T-helper 1 cell (primary cell): ENCODE results near the gene FJX1.
A peak's percentile ranks its signal among the peaks of the same experiment; 100 is the strongest.

Experiments used
- DNase-seq, 5 donors: peaks; one replicate each; pipeline ENCODE4 v3.0.0-alpha.2; 2012 to 2020
- total RNA-seq, 4 donors: gene quantifications; one replicate each; lab custom pipeline; 2026; lab: John Stamatoyannopoulos, UW

The FJX1 gene, protein sequence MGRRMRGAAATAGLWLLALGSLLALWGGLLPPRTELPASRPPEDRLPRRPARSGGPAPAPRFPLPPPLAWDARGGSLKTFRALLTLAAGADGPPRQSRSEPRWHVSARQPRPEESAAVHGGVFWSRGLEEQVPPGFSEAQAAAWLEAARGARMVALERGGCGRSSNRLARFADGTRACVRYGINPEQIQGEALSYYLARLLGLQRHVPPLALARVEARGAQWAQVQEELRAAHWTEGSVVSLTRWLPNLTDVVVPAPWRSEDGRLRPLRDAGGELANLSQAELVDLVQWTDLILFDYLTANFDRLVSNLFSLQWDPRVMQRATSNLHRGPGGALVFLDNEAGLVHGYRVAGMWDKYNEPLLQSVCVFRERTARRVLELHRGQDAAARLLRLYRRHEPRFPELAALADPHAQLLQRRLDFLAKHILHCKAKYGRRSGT
- total RNA-seq, result 0 reads per million in 4 donors

DNA sequence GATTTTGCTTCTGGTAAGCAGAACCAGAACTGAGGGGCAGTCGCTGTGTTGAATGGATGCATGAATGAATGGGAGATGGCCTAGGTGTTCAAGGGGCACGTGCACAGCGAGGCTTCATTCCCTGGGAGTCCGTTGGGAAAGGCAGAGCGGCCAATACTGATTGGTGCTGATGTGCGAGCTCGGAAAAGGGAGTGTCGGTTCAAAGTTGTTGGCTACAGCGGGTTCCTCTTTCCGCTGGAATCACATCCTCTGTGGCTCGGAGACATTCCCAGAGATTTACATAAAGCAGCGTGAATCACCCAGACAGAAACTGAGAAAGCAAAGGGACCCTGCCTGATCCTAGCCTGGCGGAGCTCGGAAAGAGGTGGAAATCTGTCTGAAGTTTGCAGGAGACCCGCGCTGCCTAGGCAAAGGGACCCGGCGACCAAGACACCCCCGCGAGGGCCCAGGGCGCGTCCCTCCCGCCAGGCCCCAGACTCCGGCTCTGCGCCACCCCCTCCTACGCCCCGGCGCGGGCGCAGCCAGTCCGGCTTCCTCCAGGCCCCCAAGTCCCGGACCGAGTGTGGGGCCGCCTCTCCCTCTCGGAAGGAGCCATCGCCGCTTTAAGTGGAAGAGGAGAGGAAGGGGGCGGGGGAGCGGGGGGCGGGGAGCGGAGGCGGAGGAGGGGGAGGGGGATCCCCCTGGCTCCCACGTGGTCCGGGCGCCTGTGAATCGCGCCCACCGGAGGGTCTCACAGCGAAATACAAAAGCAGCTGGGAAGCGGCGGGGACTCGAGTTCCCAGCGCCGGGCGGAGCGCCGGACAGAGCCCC lies at the start of gene FJX1:
TSS of gene FJX1 (plus strand) at position 774 of the 810 bp plus-strand sequence. CDS start 177 bp downstream, outside the sequence.
- DNase-seq, result no peak

DNA sequence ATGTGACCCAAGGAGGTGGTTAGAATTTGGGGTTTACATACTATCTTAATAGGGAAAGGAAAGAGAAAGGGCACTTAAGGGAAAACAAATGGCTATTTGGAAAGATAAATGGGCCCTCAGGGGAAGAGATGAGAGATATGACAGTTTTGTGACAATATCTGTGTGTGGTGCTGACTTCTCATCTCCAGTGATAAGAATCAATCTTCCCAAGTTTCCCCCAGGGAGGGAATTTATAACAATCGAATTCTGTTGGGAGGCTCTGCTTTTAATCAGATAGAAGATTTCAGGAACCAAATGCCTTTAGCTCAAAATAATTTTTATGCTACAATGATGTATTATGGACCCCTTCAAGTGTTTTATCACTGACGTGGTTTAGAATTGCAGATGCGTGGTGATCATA lies 46.6 kb upstream of the FJX1 start:
- DNase-seq, result no peak

DNA sequence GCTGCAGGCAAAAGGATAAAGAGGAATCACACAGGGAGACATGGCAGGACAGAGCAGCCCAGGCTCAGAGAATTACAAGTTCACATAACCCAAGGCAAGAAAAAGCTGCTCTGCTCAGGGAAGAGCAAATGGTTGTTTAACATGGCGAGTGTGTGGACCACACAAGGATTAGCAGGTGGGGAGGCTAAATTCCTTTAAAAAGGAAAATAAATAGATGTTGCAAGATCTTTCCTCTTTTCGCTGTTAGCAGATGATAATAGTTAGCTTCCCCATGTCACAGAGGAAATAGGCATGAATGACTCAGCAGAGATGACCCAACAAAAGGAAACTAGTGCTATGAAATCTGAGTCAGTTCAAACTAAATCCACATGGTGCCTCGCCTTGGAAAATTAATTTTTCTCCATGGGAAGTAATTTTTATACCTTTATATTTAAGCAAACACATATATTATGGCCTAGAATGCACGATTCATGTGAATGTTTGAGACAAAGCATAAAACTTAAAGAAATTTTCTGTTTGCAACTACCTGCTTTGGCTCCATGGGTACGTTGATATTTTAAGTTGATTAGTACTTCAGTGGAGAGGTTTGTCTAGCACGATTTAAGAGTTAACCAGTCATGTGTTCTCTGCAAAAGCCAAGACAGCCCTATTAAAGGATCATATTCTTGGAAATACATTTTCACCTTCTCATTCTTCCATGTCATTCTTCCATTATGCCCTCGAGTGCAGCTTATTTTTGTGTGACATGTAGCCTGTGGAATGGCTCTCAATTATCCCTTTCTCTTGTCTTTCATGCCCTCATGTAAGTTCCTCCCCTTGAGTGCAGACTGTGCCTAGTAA lies 38.5 kb upstream of the FJX1 start:
- no peak for DNase-seq

DNA sequence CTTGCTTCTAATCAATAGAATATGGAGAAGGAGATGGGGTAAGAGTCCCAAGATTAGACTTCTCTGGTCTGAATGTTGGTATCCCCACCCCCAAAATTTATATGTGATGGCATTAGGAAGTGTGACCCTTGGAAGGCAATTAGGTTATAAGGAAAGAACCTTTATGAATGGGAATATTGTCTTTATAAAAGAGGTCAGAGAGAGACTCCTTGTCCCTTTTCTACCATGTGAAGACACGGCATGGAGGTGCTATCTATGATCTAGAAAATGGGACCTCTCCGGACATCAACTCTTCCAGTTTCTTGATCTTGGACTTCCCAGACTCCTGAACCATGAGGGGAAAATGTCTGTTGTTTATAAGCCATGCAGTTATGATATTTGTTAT lies 37.9 kb upstream of the FJX1 start:
- DNase-seq, result no peak

GRCh38 chr11:35582033-35582432 lies 36.2 kb upstream of the FJX1 start:
- DNase-seq, result no peak

GRCh38 chr11:35583126-35583525 lies 35.1 kb upstream of the FJX1 start:
- DNase-seq, result no peak

- DNase-seq, result no peak
Measured at GRCh38 chr11:35583843-35584242, 34.4 kb upstream of the FJX1 start.

GRCh38 chr11:35584321-35584720 lies 33.9 kb upstream of the FJX1 start:
- no peak for DNase-seq

DNA sequence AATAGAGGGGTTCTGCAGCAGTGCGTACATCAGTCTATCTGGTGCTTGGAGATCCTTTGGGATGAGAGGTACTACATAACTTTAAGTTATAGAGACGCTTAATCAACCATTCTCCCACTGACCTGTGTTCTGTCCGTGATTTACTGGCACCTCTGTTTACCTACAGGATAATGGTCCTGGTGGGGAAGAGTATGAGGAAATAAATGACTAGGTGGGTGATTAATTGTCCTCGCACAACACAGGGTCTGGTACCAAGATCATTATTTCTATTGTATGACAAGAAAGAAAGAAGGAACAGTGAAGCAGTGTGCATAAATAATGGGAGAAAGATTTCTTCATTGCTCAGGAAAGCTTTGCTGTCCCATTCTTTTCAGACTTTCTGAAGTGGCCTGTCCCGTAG lies 32.8 kb upstream of the FJX1 start:
- DNase-seq, result no peak

GRCh38 chr11:35586222-35586621 lies 32.0 kb upstream of the FJX1 start:
- DNase-seq, result no peak

DNA sequence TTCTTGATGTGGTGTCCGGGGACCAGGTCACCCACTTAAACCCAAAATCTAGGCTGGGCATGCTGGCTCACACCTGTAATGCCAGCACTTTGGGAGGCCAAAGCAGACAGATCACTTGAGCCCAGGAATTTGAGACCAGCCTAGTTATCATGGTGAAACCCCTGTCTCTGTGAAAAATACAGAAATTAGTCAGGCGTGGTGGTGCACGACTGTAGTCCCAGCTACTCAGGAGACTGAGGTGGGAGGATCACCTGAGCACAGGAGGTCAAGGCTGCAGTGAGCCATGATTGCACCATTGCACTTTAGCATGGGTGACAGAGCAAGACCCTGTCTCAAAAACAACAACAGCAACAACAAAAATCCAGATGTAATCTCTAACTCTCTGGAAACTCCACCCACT lies 30.3 kb upstream of the FJX1 start:
- no peak for DNase-seq

DNA sequence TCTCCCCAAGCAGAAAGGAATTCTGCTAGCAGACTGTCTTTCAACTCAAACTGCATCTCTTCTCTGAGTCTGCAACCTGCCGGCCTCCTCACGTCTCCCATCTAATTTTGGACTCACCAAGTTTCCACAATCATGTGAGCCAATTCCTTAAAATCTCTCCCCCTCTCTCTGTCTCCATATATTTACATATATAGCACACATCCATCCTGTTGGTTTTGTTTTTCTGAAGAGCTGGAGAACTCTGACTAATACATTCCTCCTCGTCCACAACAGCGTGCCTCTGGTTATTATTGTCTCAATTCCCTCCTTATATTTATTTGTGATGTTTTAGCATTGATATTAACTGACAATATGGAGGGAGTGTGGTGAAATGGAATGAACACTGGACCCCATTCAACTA lies 29.6 kb upstream of the FJX1 start:
- no peak for DNase-seq

GRCh38 chr11:35589281-35589680 lies 29.0 kb upstream of the FJX1 start:
- DNase-seq, result no peak

- DNase-seq, result no peak
Measured at GRCh38 chr11:35590412-35590811, 27.8 kb upstream of the FJX1 start.

DNA sequence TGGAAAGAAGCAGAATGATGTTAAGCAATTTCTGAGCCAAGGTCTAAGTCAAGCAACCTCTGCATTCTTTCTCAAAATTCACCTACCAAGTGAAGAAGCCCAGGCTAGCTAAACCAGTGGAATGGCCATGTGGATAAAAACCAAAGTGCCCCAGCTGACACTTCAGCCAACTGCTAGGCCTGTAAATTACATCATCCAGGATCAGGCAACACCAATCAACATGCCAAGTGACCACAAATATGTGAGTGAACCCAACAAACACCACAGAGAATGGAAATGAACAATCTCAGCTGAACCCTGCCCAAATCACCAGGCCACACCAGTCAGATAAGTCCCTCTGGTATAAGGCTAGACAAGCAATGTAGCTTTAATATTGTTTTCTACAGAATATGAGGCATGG lies 25.1 kb upstream of the FJX1 start:
- DNase-seq, result no peak

DNA sequence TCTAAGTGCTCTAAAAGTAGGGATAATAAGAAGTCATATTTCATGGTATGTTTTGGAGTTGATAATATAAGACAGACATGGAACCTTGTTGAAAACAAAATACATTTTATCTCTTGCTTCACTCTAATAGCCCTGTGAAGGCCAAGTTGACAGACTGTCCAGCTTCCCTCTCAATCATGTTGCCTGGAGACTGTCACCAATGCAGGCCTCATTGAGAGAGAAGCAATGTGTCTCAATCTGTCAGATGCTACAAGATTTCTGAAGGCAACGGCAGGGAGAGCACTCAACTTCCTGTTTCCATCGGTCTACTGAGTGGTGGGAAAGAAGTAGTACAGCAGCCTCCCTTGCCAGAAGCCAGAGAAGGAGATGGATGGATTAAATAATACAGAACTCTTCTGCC lies 23.6 kb upstream of the FJX1 start:
- no peak for DNase-seq

DNA sequence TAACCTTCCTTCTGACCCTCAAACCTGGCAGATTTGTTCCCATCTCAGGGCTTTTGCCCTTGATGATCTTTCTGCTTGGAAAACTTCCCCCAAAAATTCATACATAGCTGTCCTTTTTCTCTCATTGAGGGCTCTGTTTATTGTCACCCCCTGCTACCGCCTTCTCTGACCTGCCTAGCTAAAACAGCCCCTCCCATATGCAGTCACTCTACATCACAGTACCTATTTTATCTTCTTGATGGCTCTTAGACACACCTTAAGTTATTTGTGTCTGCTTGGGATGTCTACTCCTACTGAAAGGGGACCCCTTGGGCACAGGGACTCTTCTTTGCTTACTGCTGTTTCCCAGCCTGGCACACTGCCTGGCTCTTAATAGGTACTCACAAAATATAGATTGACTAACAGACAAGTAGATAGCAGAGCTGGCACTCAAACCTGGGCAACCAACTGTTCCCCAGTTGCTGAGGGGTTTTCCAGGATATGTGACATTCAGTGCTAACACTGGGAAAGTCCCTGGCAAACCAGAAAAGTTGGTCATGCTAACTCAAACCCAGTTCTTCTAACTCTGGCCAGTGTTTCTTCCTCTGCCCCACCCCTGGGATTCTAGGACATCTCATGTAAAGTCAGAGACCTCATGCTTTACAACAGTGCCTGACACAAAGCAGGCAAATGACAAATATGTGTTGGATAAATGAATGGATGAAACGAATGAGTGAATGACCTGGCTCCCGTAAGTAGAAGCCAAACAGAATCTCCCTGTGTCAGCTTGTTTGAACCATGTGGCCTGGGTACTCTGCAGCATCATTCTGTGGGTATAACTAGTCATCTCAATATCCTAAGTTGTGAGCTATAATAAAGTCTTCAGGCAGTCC lies 19.8 kb upstream of the FJX1 start:
- DNase-seq, result peak in 1 of 5 donors; percentile 7

GRCh38 chr11:35600331-35600838 lies 17.9 kb upstream of the FJX1 start:
- DNase-seq, result no peak

DNA sequence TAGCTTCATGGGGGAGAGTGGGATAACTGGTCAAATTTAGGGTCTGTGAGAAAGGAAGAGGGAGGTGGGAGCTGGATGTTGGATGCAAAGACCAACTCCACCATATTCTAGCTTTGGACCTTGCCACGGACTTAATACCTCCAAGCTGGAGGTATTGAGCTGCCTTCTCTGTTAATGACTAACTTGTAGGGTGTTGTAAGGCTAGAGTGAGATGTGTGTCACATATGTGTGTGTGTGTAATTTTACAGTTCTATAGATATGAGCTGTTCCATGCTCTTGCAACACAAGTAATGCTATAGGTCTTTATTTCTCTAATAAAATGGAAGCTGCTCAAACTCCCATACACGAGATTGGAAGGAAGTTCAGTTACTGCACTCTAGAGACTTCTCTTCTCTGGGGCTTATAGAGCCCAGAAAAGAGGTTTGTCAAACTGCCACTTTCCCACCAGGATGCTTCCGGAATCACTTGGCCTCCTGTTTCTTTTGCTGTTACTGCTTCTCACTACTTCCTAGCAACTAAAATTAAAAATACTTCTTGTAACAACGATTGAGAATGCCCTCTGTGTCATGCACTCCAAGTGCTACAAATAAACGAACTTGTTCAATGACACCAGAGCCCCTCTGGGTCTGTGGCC lies 16.0 kb upstream of the FJX1 start:
- no peak for DNase-seq

DNA sequence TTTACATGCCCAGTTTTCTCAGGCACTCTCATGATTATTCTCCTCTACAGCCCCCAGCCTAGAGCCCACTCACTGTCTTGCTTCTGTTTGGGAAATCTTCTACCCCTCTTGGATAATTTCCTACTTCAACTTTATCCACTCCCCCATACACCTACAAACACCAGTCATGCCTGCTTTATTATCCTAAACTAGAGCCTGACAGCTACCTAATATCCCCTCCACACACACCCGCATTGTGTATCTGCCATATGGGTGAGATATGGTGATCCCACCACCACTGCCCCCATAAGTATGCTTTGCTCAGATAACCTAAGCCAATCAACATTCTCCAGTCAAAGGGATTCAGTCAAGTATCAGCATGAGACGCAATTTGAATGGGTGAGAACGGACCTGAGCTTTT lies 15.3 kb upstream of the FJX1 start:
- DNase-seq, result no peak

DNA sequence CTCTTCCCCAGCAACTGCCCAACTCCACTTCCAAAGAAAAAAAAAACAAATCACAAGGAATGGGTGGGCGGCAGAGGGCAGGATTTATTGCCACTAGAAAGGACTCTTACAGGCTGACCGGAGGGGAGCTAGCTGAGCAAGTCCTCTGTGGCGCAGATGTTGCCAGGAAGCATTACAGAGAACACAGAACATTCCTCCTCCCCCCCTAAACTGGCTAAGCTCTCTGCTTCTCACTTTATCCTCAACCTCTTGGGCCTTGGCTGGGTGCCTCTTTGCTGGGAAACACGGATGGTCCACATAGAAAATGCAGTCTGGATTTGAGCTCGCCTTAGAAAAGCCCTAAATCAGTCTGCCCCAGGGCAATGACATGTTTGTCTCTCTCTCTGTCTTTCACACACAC lies 12.6 kb upstream of the FJX1 start:
- no peak for DNase-seq
